CD4-positive, alpha-beta T cell treated with Interleukin-17A for 4 hours (primary cell): Measurements from ENCODE around the gene ROBO4.

Source experiments
- DNase-seq: peaks from one replicate; pipeline ENCODE4 v3.0.0-alpha.2; 2020; ENCODE audit warnings: mixed read lengths

ROBO4 gene

GRCh38 chr11:124897674-124898262 is at the start of gene ROBO4:
TSS of gene ROBO4 (minus strand) at chr11:124897865. CDS start at chr11:124897795, 70 bp downstream.
- no peak for DNase-seq

- no peak for DNase-seq
Observed at GRCh38 chr11:124946735-124947141, 49.1 kb upstream of the ROBO4 start.

GRCh38 chr11:124945826-124946225 is 48.2 kb upstream of the ROBO4 start:
- no peak for DNase-seq

- no peak for DNase-seq
Observed at GRCh38 chr11:124944565-124944964, 46.9 kb upstream of the ROBO4 start.

- no peak for DNase-seq
Observed at GRCh38 chr11:124943741-124944140, 46.1 kb upstream of the ROBO4 start.

GRCh38 chr11:124943254-124943616 is 45.6 kb upstream of the ROBO4 start:
- DNase-seq, result no peak

GRCh38 chr11:124942466-124943253 is 45.0 kb upstream of the ROBO4 start:
- no peak for DNase-seq

- DNase-seq, result no peak
Observed at GRCh38 chr11:124941703-124942102, 44.0 kb upstream of the ROBO4 start.

GRCh38 chr11:124938970-124939369 is 41.3 kb upstream of the ROBO4 start:
- DNase-seq, result no peak

- DNase-seq, result no peak
Observed at GRCh38 chr11:124938206-124938765, 40.6 kb upstream of the ROBO4 start.

GRCh38 chr11:124937336-124937935 is 39.8 kb upstream of the ROBO4 start:
- DNase-seq, result no peak

GRCh38 chr11:124935548-124936514 is 38.2 kb upstream of the ROBO4 start, which contains the start of gene HEPACAM:
TSS of gene HEPACAM (minus strand) at chr11:124936047. CDS start at chr11:124936006, 41 bp downstream.
- DNase-seq, result no peak

- no peak for DNase-seq
Observed at GRCh38 chr11:124934862-124935547, 37.3 kb upstream of the ROBO4 start.

GRCh38 chr11:124930799-124931198 is 33.1 kb upstream of the ROBO4 start:
- no peak for DNase-seq

- DNase-seq, result no peak
Observed at GRCh38 chr11:124928942-124929665, 31.4 kb upstream of the ROBO4 start.

- DNase-seq, result peak; percentile 41
Observed at GRCh38 chr11:124923296-124923695, 25.6 kb upstream of the ROBO4 start.

GRCh38 chr11:124922831-124923230 is 25.2 kb upstream of the ROBO4 start:
- no peak for DNase-seq

- peak; percentile 91 for DNase-seq
Observed at GRCh38 chr11:124920870-124921609, 23.4 kb upstream of the ROBO4 start.

- DNase-seq, result no peak
Observed at GRCh38 chr11:124920356-124920755, 22.7 kb upstream of the ROBO4 start.

- DNase-seq, result no peak
Observed at GRCh38 chr11:124919898-124920297, 22.2 kb upstream of the ROBO4 start.
